GM18861 (cell line): ENCODE measurements around the gene IQCF5.
"Not testable (repeated sequence)": the region's sequence is repeated elsewhere in the genome, so short reads cannot be mapped to it uniquely, and the experiment has no call there.

ENCODE experiments used
- ATAC-seq: cut with Tn5 transposase; IDR thresholded peaks from one replicate; pipeline ENCODE4 v1.9.1; 2021; ENCODE audit not compliant: unreplicated experiment

IQCF5 gene

GRCh38 chr3:51875501-51875900 lies at the start of gene IQCF5:
TSS of gene IQCF5 (minus strand) at chr3:51875601. CDS start at chr3:51875531, 70 bp downstream.
- no peak for ATAC-seq

- no peak for ATAC-seq
Measured at GRCh38 chr3:51921081-51921578, 45.7 kb upstream of the IQCF5 start.

DNA sequence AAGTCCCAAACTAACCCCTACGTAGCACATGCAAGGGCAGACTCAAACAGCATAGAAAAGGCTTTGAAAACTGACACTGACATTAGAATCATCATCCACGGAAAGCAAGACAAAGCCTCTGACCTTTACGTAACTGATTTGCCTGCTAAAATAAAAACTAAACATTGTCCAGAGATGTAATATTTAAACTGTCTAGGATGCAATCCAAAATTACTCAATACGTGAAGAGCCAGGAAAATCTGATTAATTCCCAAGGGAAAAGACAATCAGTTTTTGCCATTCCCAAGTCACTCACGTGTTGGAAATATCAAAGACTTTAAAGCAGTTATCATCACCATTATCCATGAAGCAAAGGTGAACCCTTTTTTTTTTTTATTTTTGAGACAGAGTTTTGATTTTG lies 41.0 kb upstream of the IQCF5 start:
- no peak for ATAC-seq

DNA sequence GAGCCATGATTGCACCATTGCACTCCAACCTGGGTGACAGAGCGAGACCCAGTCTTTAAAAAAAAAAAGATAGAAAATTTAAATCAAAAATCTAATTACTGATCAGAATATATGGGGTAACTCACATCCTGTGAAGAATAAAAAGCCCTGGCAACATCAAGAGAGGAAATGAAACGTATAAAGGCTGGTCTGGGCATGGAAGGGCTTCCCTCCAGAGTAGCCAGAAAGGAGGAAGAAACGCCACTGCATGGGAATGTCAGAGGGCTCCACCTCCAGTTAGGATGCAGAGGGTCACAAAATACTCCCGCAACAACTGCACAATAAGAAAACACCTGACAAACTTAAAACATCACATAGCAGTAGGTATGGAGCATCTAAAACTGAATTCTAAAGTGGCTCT lies 32.6 kb upstream of the IQCF5 start:
- no peak for ATAC-seq

GRCh38 chr3:51904034-51904823 lies 28.8 kb upstream of the IQCF5 start:
- ATAC-seq, result no peak

GRCh38 chr3:51902361-51902760 lies 27.0 kb upstream of the IQCF5 start:
- not testable (repeated sequence) for ATAC-seq

GRCh38 chr3:51900043-51900442 lies 24.6 kb upstream of the IQCF5 start:
- not testable (repeated sequence) for ATAC-seq

DNA sequence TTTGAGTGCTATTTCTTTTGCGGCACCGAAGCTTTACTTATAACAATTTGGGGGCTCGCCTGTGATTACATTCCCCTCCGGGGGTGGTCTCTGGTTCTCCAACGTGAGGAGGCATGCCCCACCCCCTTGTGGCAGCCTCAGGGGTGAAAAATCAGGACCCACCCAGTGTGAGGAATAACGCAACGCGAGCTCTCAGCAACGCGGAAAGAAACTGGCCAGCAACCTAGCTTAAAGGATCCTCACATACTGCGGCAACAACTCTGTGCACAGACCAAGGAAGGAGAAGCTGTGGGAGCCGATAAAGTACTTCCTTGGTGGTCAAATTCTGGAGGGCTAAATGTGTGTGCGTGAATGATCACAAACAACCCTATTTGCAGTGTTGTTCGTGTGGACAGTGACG lies 22.0 kb upstream of the IQCF5 start:
- no peak for ATAC-seq

DNA sequence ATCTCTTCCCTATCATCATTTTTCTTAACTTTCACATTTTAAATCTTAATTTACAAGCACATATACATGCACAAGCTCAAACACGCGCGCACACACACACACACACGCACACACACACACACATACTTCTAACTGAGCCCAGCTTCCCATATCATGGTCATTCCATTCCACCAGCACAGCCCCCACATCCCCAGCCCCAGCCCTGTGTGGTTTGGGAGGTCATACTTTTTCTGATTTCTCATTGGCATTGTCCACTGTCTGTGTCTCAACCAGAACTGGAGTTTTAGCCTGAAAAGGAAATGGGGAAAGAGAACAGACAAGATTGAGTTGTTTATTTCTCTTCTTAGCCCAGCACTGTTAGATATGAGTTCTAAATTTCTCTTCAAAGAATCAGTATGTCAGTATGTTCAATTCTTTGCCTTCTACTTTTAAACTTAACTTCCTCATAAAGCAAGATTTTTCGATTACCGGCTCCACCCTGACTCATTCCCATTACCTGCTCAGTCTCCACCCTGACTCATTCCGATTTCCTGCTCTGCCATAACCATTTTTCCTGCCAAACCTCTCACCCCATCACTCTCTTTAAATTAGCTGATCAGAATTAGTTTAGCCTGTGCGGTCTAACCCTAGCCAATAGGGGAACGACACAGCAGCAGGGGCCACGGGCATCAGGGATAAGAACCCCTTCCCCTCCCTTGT lies 21.4 kb upstream of the IQCF5 start:
- ATAC-seq, result no peak

DNA sequence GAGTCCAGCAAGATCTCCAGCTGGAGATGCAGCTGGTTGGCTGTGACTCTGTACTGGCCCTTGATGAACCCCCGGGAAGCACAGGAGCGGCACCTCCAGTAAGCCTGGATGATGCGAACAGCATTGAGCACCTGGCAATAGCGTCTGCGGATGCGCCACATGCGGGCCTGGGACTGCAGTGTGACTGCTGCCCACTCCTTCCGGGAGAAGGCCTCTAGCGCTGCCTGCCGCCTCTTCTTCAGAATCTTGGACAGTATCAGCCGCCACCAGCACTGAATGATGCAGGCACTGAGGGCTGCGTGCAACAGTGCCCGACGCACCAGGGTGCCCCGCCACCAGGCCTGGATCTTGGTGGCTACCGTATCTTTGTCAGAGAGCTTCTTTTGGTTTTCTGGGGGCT lies 19.5 kb upstream of the IQCF5 start:
- ATAC-seq, result no peak

- no peak for ATAC-seq
Measured at GRCh38 chr3:51894391-51894790, 19.0 kb upstream of the IQCF5 start.

DNA sequence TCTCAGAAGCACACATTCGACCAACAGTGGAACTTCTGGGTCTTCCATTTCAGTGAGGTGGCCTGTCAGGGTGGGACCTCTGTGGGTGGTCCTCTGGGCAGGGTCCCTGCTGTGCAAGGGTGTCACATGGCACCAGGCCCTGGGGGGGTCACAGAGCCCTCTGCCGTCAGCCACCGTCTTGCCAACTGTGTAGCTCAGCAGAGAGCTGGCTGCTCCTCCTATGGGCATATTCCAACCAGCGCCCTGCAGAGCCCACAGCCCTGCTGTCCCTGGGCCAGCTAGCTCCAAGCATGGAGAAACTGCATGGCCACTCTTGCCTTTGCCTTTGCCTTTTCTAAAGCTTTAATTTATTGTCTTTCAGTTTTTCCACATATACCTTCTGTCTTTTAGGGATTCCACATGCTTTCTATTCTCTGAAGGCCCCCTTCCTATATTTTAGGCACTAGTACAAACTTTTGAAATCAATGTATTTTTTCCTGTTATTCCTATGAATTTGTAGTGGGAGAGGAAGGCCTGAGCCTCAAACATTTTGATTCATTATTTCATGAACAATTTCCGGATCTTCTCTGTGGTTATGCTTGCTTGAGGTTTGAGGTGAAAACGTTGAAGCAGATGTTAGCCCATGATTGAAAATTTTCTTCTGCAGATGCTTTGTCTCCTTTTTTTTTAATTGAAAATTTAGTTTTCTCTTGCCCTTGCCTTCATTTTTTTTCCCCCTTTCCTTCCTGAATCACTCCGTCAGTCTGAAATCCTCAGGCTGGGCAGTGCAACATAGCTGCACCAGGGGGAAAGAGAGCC lies 16.0 kb upstream of the IQCF5 start:
- ATAC-seq, result no peak

DNA sequence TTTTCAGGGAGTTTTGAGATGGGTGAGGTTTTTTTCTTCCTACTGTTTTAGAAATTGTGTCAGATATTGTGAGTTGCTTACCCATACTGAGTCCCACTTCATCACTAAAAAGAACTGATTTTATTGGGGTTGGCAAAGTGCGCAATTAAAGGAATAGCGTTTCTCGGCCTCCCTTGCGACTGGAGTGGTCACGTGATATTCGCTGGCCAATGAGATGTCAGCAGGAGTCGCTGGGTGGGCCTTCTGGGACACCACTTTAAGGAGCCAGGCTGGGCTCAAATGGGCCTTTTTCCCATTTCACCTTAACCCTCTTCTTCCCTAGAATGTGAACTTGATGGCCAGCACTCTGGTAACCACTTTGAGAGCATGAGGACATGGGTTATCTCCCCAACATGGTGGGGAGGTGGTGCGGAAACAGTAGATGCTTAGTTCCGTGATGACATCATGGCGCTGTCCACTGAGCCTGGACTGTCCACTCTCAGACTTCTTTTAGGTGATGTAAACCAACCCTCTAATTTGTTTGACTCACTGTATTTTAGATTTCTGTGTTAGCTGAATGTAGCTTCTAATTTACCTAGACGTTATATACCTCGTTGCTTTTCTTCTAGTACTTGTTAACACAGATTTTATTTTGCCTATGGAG lies 13.2 kb upstream of the IQCF5 start:
- ATAC-seq, result no peak

- no peak for ATAC-seq
Measured at GRCh38 chr3:51887620-51888019, 12.2 kb upstream of the IQCF5 start.

GRCh38 chr3:51886447-51886846 lies 11.0 kb upstream of the IQCF5 start:
- no peak for ATAC-seq

- ATAC-seq, result no peak
Measured at GRCh38 chr3:51879937-51880336, 4.5 kb upstream of the IQCF5 start.

DNA sequence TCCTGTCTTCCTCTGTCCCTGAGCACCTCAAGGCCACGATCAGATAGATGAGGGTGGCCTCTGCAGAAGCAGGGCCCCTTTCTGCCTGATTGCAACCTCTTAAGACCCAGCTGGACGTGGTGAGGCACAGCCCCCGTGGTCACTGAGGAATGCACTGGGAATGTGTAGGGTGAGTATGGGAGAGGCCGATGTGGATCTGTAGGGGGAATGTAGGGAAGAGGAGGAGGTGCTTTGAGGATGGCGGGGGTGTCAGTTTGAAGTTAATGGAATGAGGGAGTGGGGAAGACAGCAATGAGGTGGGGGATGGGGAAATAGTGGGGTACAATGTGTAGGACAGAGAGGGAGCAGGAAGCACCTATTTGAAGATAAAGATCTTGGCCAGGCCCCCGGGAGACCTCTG lies 785 bp upstream of the IQCF5 start:
- no peak for ATAC-seq

- ATAC-seq, result no peak
Measured at GRCh38 chr3:51874889-51875288, 512 bp downstream of the IQCF5 start.

DNA sequence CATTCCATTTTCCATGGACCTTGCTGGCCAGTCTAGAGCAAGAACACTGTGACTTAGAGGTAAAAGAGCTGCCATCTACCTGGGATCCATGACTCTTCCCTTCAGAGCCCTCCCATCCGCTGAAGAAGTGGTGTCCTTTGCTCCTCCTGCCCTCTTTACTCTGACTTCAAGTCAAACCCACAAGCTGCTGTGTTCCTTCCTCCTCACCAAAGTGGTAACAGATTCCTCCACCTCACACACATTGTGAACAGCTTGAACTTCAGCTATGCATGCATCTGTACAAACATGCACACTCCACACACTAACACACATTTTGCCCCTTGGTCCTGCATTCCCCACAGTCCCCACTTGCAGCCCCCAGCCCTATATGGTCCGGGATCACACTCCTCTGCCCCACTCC lies 990 bp downstream of the IQCF5 start:
- ATAC-seq, result no peak

DNA sequence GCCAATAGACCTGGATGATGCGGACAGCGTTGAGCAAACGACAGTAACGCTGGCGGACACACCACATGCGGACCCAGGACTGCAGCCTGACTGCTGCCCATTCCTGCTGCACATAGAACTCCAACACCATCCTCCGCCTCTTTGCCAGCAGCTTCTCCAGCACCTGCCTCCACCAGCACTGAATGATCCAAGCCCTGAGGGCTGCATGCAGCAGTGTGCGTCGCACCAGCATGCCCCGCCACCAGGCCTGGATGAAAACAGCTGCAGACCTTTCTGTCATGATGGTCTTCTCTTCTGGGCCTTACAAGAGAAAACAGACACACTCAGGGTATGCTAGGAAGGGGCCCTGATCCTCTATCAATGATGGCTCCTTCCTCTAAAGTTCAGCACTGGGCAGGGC lies 1.5 kb downstream of the IQCF5 start:
- ATAC-seq, result no peak

- no peak for ATAC-seq
Measured at GRCh38 chr3:51873253-51873766, 2.1 kb downstream of the IQCF5 start.
